Gastrocnemius medialis (tissue), 4 donors: Measurements from ENCODE around the gene NUCB2. TPM values are rescaled to one million over a fixed set of nuclear protein-coding genes. Genes with fewer than 3 reads are reported as not detected.
A peak's percentile ranks its signal among the peaks of the same experiment; 100 is the strongest.

Experiments used
- ATAC-seq, 2 donors: fragments of 150-250 bp; one replicate each; pipeline ENCODE4 v1.9.1; 2016
- DNase-seq, 2 donors: peaks; one replicate each; pipeline ENCODE4 v3.0.0-alpha.2; 2019
- H3K27ac ChIP-seq, 4 donors: fragments of 200-600 bp; sonication (generic); 1 replicate in 1 of 4; 2 replicates in 3 of 4; pipeline ENCODE4 v1.5.1; 2016 to 2018; ENCODE audit warnings: mild to moderate bottlenecking in 2 of 4, moderate library complexity in 1 of 4
- H3K27me3 ChIP-seq, 3 donors: fragments of 200-600 bp; sonication (generic) in 2 of 3; 1 replicate in 1 of 3; 2 replicates in 2 of 3; pipeline versions ENCODE4 v1.5.1 to v1.6.0; 2016 to 2019; ENCODE audit warnings: mild to moderate bottlenecking in 1 of 3, moderate library complexity in 1 of 3
- H3K36me3 ChIP-seq, 2 donors: fragments of 200-600 bp; sonication (generic) in 1 of 2; one replicate each; pipeline ENCODE4 v1.5.1; 2017 to 2018
- H3K4me1 ChIP-seq, 2 donors: fragments of 200-600 bp; sonication (generic) in 1 of 2; one replicate each; pipeline ENCODE4 v1.5.1; 2016 to 2017; ENCODE audit warnings: mild to moderate bottlenecking in 2 of 2
- H3K4me3 ChIP-seq, 4 donors: fragments of 200-600 bp; sonication (generic) in 3 of 4; 1 replicate in 1 of 4; 2 replicates in 3 of 4; pipeline ENCODE4 v1.5.1; 2016 to 2019; ENCODE audit warnings: mild to moderate bottlenecking in 2 of 4
- H3K9me3 ChIP-seq, 3 donors: fragments of 200-600 bp; sonication (generic) in 2 of 3; 1 replicate in 1 of 3; 2 replicates in 2 of 3; pipeline ENCODE4 v1.5.1; 2016 to 2019
- CTCF ChIP-seq, 5 experiments: fragments of 450-650 bp in 3 of 5; fragments of 200-600 bp in 2 of 5; sonication (generic) in 2 of 5; IDR thresholded peaks in 4 of 5; conservative IDR thresholded peaks in 1 of 5; 1 replicate in 4 of 5; 2 replicates in 1 of 5; pipeline ENCODE4 v1.5.1; 2016 to 2019; ENCODE audit warnings: antibody characterized with exemption in 5 of 5, mild to moderate bottlenecking in 3 of 5, moderate library complexity in 3 of 5
- POLR2A ChIP-seq, 2 donors: fragments of 450-650 bp; IDR thresholded peaks; one replicate each; pipeline ENCODE4 v1.6.1; 2017; ENCODE audit warnings: antibody characterized with exemption in 2 of 2, mild to moderate bottlenecking in 2 of 2, moderate library complexity in 2 of 2
- in situ Hi-C, 4 donors: fragments of 200-750 bp; cut with MboI; loops; one replicate each; pipeline versions ENCODE4 v1.15.0 to v1.8.0; 2017; ENCODE audit warnings: low sequenced_read_pairs in 4 of 4
- intact Hi-C: fragments of 100-400 bp; cut with DNase I; formaldehyde crosslinking; loops from one replicate; pipeline ENCODE4 v1.15.1; 2023; ENCODE audit warnings: low total_unique reads
- total RNA-seq, 4 donors: library from RNA; depleted of rRNA; stranded (reverse); fragments of >200 nt; gene quantifications; one replicate each; pipeline versions ENCODE4 v1.1.0 to v1.2.3, GENCODE V29; 2016

The NUCB2 gene
- total RNA-seq, 4 donors from 2014 or later, result 15.1 to 59.1 (median 39.1) TPM

- Histone ChIP-seq H3K27me3 (no peaks in the 10 kb centered on the region), H3K9me3 (no peaks in the 10 kb centered on the region), H3K4me3 (no peak overlapping the region), H3K27ac (peak overlapping the region in 3 of 4 donors; percentile 10 to 36 (median 12)), H3K36me3 (peaks cover 0 to 10% of the 10 kb centered on the region in 2 donors), H3K4me1 (peaks cover 6 to 17% of the 10 kb centered on the region in 2 donors)
- in situ Hi-C loops (no loop called here), intact Hi-C loops (no loop called here)
- ATAC-seq (peak in 1 of 2 donors; percentile 44), DNase-seq (no peak)
- TF ChIP-seq POLR2A (IDR thresholded peaks at IDR 0.05), result no peak
- TF ChIP-seq CTCF (IDR thresholded peaks at IDR 0.05 in 4 of 5, conservative IDR thresholded peaks at IDR 0.05 in 1 of 5), result no peak
Observed at GRCh38 chr11:17293311-17293710, 16.8 kb downstream of the NUCB2 start.

GRCh38 chr11:17294033-17294432, 17.5 kb downstream of the NUCB2 start:
- TF ChIP-seq POLR2A (IDR thresholded peaks at IDR 0.05) (no peak), CTCF (IDR thresholded peaks at IDR 0.05 in 4 of 5, conservative IDR thresholded peaks at IDR 0.05 in 1 of 5) (no peak)
- Histone ChIP-seq H3K4me3 (no peak overlapping the region), H3K27me3 (no peaks in the 10 kb centered on the region), H3K4me1 (peaks cover 6 to 17% of the 10 kb centered on the region in 2 donors), H3K9me3 (no peaks in the 10 kb centered on the region), H3K36me3 (peaks cover 0 to 10% of the 10 kb centered on the region in 2 donors), H3K27ac (no peak overlapping the region)
- DNase-seq, result no peak
- no peak for ATAC-seq
- in situ Hi-C loops, result no loop called here
- intact Hi-C loops, result no loop called here

GRCh38 chr11:17296852-17297559, 20.5 kb downstream of the NUCB2 start:
- H3K9me3 ChIP-seq, result no peaks in the 10 kb centered on the region
- intact Hi-C loops, result no loop called here
- TF ChIP-seq CTCF (IDR thresholded peaks at IDR 0.05 in 4 of 5, conservative IDR thresholded peaks at IDR 0.05 in 1 of 5) (no peak), POLR2A (IDR thresholded peaks at IDR 0.05) (no peak)
- H3K36me3 ChIP-seq, result peaks cover 0 to 16% of the 10 kb centered on the region in 2 donors
- in situ Hi-C loops, result no loop called here
- H3K27me3 ChIP-seq, result no peaks in the 10 kb centered on the region
- H3K27ac ChIP-seq, result no peak overlapping the region
- DNase-seq, result no peak
- ATAC-seq, result no peak
- H3K4me3 ChIP-seq, result no peak overlapping the region
- peaks cover 4 to 13% of the 10 kb centered on the region in 2 donors for H3K4me1 ChIP-seq

- in situ Hi-C loops, result no loop called here
- peaks cover 4 to 8% of the 10 kb centered on the region in 2 donors for H3K4me1 ChIP-seq
- no peak for TF ChIP-seq CTCF (IDR thresholded peaks at IDR 0.05 in 4 of 5, conservative IDR thresholded peaks at IDR 0.05 in 1 of 5)
- no peak for TF ChIP-seq POLR2A (IDR thresholded peaks at IDR 0.05)
- H3K27me3 ChIP-seq, result no peaks in the 10 kb centered on the region
- H3K9me3 ChIP-seq, result no peaks in the 10 kb centered on the region
- ATAC-seq, result no peak
- intact Hi-C loops, result no loop called here
- peaks cover 0 to 20% of the 10 kb centered on the region in 2 donors for H3K36me3 ChIP-seq
- no peak overlapping the region for H3K4me3 ChIP-seq
- H3K27ac ChIP-seq, result no peak overlapping the region
- no peak for DNase-seq
Observed at GRCh38 chr11:17298302-17298701, 21.8 kb downstream of the NUCB2 start.
